Kidney (tissue), 11 donors: ENCODE measurements around the gene FAM72A. TPM values are rescaled to one million over a fixed set of nuclear protein-coding genes. Genes with fewer than 3 reads are reported as not detected.
"Not testable (repeated sequence)": the region's sequence is repeated elsewhere in the genome, so short reads cannot be mapped to it uniquely, and the experiment has no call there.

Experiments used
- DNase-seq, 5 donors: peaks; one replicate each; pipeline ENCODE4 v3.0.0-alpha.2; 2013 to 2020
- FAIRE-seq: peaks from 2 replicates; lab custom pipeline; 2012; peaks lifted over from hg19 to GRCh38; lab: Jason Lieb, UNC
- H3K27ac ChIP-seq, 2 donors: one replicate each; pipeline ENCODE4 v1.7.0; 2013; ENCODE audit warnings: low read depth in 2 of 2, low read length in 2 of 2, inconsistent platforms in 1 of 2
- H3K27me3 ChIP-seq: one replicate; pipeline ENCODE4 v1.7.1; 2013; ENCODE audit warnings: low read length, inconsistent platforms; ENCODE audit not compliant: control insufficient read depth, insufficient read depth
- H3K36me3 ChIP-seq, 3 donors: one replicate each; pipeline versions ENCODE4 v1.7.0 to v1.7.1; 2013; ENCODE audit warnings: low read length in 3 of 3, control low read depth in 1 of 3, inconsistent platforms in 1 of 3; ENCODE audit not compliant: insufficient read depth in 3 of 3, control insufficient read depth in 2 of 3
- H3K4me1 ChIP-seq, 3 donors: one replicate each; pipeline versions ENCODE4 v1.7.0 to v1.7.1; 2013; ENCODE audit warnings: low read length in 3 of 3, inconsistent platforms in 1 of 3, low read depth in 1 of 3; ENCODE audit not compliant: control insufficient read depth in 2 of 3, insufficient read depth in 2 of 3
- H3K4me3 ChIP-seq, 3 donors: one replicate each; pipeline versions ENCODE4 v1.7.0 to v1.8.1; 2013; ENCODE audit warnings: low read length in 3 of 3, control low read depth in 1 of 3, inconsistent platforms in 1 of 3
- H3K9ac ChIP-seq, 3 donors: one replicate each; pipeline versions ENCODE4 v1.7.0 to v1.7.1; 2013; ENCODE audit warnings: low read length in 3 of 3, control low read depth in 1 of 3, inconsistent platforms in 1 of 3
- H3K9me3 ChIP-seq, 3 donors: one replicate each; pipeline versions ENCODE4 v1.7.0 to v1.7.1; 2013; ENCODE audit warnings: low read length in 3 of 3, control low read depth in 1 of 3, inconsistent platforms in 1 of 3; ENCODE audit not compliant: control insufficient read depth in 2 of 3, insufficient read depth in 1 of 3
- intact Hi-C: fragments of 100-400 bp; cut with DNase I; formaldehyde crosslinking; loops from one replicate; pipeline ENCODE4 v1.11.1; 2022
- polyA plus RNA-seq: library from polyadenylated mRNA; stranded (reverse); fragments of 350-450 nt; fragmentation: Illumina TruSeq; extraction: RNeasy Lipid Tissue Mini Kit (QIAGEN cat#74804); gene quantifications from one replicate; pipeline ENCODE4 v1.2.3, GENCODE V29; 2014; ENCODE audit warnings: low read depth, low replicate concordance; ENCODE audit not compliant: insufficient read depth
- total RNA-seq: library from RNA; stranded (reverse); fragmentation: NEBNext Ultra II Directional; extraction: Animal tissue kit (Norgen Biotek cat#: 25700); gene quantifications from one replicate; pipeline ENCODE4 v1.2.1, GENCODE V29; 2021
- donor health status: control.
- donor health status: control.
- donor health status: DM: yes; HTN: yes; CAD: no.
- donor health status: Normal renal cell carcinoma (clear cell type).

The FAM72A gene
- total and polyA plus RNA-seq, 2 donors from 2014 or later, result 1.8 to 3.4 TPM

DNA sequence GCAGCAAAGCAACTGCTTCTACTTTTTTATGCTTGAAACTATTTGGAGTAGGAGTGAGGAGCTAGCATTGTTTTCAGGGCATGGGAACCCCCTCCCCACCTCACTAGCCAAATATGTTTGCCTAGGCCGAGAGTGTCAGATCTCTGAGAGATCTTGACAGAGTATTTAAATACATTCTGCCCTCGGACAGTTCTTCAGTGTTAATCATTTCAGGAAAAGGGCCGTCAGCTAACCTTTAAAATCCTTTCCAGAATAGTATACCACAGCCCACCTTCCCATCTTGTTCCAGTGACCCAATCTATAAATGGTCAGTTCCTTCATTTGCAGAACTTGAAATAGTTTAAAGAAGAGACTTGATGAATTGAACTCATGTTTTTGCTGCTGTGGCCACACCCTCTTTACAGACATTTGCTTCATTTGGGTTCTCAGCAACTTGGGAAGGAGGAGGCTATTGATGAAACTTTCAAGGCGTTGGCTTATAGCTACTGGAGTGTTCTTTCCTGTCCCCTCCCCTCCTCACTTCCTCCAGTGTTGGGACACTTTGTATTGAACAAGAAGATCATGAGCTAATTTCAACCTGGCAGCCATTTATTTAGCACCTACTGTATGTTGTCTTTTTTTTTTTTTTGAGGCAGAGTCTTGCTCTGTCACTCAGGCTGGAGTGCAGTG is 17.8 kb upstream of the FAM72A start:
- H3K9ac ChIP-seq, intact Hi-C loops, H3K27me3 ChIP-seq, FAIRE-seq, H3K36me3 ChIP-seq, H3K4me1 ChIP-seq, H3K4me3 ChIP-seq, H3K27ac ChIP-seq, H3K9me3 ChIP-seq: not testable (repeated sequence)
- DNase-seq, result peak in 2 of 5 donors; percentile 13 to 14

DNA sequence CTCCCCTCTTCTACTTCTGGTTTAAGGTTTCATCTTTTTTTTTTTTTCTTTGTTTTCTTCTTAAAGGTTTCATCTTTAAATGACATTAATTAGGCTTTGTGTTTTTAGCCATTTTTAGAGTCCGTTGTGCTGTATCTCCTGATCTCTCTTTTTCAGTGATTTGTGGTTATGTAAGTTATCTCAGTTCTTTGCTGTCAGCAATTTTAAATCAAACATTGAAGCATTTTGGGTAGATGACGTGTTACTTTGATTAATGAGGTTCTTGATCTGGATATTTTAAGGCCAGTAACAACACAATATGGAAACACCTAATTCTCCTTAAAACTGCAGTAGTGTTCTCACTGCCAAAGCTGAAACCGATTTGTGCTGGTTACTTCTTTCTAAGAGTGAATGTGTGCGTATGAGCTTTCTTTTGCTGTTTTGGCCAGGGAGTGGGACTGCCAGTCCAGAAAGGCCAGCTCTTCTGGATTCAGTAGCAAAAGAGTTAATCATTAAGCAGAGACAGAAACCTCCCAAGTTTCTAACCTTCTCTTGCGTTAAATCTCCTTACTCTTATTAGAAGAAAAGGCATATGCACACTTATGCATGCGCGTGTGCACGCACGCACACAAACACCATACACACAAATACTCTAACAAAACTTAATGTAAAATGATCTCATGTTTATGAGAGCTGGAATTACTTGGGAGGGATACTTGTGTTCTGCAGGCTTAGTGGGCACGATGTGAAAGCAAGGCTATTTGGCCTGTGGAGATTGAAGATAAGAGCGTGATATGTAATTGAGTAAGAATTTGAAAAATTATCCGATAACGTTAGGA is 17.1 kb upstream of the FAM72A start:
- H3K9me3 ChIP-seq, intact Hi-C loops, H3K4me3 ChIP-seq, H3K4me1 ChIP-seq, H3K27ac ChIP-seq, DNase-seq, FAIRE-seq, H3K36me3 ChIP-seq, H3K27me3 ChIP-seq, H3K9ac ChIP-seq: not testable (repeated sequence)

DNA sequence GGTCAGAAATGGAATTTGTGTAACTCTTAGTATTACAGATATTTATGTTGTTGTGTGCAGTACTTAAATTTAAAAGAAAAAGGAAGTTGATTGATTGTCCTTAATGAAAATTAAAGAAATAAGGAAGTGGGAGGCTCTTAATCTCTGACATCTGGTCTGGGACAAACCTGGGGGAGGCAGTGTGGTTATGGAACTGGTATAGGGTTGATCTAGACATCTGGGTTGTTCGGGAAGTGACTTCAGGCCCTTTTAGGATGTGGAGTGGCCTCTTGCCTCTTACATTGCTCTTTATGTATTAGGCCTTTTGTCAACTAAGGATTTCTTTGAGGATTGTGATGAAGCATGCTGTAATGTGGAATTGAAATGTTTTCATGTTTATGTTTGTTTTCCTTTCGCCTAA is 16.1 kb upstream of the FAM72A start:
- H3K9me3 ChIP-seq, H3K4me1 ChIP-seq, intact Hi-C loops, H3K27me3 ChIP-seq, H3K36me3 ChIP-seq, DNase-seq, H3K4me3 ChIP-seq, H3K27ac ChIP-seq, FAIRE-seq, H3K9ac ChIP-seq: not testable (repeated sequence)

DNA sequence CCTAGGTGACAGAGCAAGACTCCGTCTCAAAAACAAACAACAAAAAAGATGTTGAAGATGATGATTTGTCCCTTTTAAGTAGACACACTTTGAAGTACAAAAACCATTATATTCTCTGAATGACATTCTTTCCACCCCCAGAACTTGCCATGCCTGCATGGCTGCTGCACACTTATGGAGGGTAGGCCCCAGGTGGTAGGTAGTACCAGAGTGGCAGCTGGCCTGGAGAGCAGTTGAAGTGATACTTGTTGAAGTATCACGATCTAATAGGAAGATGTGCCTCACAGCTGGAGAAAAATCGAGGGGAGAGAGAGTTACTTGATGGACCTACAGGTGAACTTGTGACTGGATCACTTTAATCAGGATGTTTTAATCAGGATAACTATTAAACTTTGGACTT is 15.6 kb upstream of the FAM72A start:
- H3K27ac ChIP-seq, H3K9me3 ChIP-seq, H3K4me1 ChIP-seq, FAIRE-seq, DNase-seq, H3K27me3 ChIP-seq, H3K36me3 ChIP-seq, H3K9ac ChIP-seq, H3K4me3 ChIP-seq, intact Hi-C loops: not testable (repeated sequence)

DNA sequence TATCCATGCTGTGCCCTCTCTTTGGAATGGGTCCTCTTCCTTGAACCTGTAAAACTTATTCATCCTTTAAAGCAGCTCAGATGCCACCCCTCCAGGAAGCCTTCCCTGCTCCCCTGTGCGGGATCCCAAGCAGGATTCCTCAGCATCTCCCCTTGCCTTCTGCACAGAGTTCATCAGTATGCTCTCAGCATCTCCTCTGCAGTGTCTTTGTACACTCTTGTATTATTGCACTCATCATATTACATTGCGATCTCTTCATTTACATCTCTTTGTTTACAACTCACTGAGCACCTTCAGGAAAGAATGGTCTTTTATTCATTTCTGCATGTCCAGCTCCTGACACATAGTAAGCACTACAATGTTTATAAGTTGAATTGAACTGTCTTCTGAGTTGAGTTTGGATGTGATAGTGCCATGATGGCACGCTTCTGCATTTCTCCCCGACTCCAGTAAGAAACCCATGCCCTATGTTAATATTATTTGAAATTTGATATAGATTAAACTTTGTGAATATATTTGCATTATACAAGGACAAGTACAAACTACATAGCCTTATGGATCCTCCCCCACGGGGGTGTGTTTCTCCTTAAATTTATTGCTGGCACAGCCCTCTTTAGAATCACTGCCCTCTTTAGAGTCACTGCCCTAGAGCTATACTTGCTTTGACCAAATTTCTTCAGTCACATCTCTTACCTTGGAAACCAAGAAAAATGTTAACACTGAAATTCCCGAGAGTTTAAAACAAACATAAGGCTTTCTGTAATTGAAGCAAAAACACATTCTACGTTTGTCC is 13.2 kb upstream of the FAM72A start:
- intact Hi-C loops, H3K36me3 ChIP-seq, FAIRE-seq, H3K4me1 ChIP-seq, H3K9ac ChIP-seq, H3K4me3 ChIP-seq, H3K27ac ChIP-seq, H3K9me3 ChIP-seq, H3K27me3 ChIP-seq: not testable (repeated sequence)
- peak in 1 of 5 donors; percentile 0 for DNase-seq

DNA sequence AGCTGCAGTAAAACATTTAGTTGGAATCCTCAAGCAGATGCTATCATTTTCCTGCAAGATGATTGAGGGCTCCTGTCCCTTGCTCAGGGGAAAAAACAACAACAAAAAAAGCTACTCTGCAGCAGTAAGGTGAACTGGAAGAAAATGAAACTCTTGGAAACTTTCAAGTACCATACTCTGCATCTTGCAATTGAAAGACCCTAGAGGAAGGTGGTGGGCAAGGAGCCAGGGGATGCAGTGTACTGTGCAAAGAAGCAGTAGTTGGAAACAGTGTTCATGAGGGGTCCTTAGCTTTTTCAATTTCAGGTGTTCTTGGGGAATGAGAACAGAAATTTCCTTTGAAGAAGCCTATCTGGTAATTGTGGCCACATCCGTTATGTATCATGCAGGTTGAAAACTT is 8.2 kb upstream of the FAM72A start:
- H3K4me1 ChIP-seq, H3K9me3 ChIP-seq, H3K27me3 ChIP-seq, H3K27ac ChIP-seq, intact Hi-C loops, H3K36me3 ChIP-seq, FAIRE-seq, H3K9ac ChIP-seq, H3K4me3 ChIP-seq: not testable (repeated sequence)
- peak in 1 of 5 donors; percentile 0 for DNase-seq

DNA sequence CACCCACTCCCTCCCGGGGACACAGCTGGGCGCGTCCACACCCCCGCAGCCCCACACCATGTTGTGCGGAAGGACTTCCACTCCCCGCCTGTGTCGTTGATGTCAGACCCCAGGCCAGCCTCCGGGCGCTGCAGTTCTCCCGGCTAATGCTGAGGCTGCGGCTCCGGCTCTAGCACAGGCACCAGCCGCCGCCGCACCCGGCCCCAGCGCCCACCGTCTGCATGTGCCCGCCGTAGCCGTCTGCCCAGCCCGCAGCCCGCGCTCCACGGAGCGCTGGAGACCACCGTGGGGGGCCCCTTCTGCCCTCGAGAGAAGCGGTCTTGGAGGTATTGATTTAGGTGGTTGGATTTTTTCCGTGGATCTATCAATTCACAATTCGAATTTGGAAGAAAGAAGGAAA is 2.9 kb upstream of the FAM72A start:
- H3K4me3 ChIP-seq, H3K9ac ChIP-seq, intact Hi-C loops, H3K9me3 ChIP-seq, H3K27me3 ChIP-seq, FAIRE-seq, H3K36me3 ChIP-seq, H3K27ac ChIP-seq, H3K4me1 ChIP-seq: not testable (repeated sequence)
- peak in 1 of 5 donors; percentile 55 for DNase-seq

DNA sequence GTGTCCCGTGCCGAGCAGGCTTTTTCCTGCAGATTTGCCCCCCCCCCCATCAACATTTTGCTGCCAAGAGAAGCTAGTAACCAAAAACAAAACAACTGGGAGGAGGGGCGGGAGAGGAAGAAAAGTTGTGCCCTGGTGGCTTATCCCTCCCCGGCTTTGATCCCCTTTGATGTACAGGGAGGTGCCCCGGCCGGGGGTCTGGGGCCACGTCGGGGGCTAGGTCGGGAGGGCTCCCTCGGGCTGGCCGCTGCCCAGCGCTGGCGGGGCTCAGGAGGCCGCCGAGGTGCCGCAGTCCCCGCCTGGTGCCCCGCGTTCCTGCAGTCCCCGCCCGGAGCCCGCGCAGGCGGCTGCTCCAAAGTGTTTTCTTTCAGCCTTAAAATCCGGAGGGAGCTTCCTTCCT is 2.2 kb upstream of the FAM72A start:
- H3K27ac ChIP-seq, H3K27me3 ChIP-seq, H3K9ac ChIP-seq, intact Hi-C loops, H3K36me3 ChIP-seq, FAIRE-seq, H3K9me3 ChIP-seq, H3K4me3 ChIP-seq, H3K4me1 ChIP-seq: not testable (repeated sequence)
- DNase-seq, result peak; percentile 13 to 52 (median 36)
